HT-29 (cell line): ENCODE results near the gene CDKN3. TPM values are rescaled to one million over a fixed set of nuclear protein-coding genes. Genes with fewer than 3 reads are reported as not detected.
"Not testable (repeated sequence)": the region's sequence is repeated elsewhere in the genome, so short reads cannot be mapped to it uniquely, and the experiment has no call there.

ENCODE experiments used
- DNase-seq: peaks from one replicate; pipeline ENCODE4 v3.0.0-alpha.2; 2015; ENCODE audit warnings: low spot score
- total RNA-seq: library from RNA; depleted of rRNA; stranded (reverse); fragments of >200 nt; shearing (Covaris generic); gene quantifications from 2 replicates; pipeline ENCODE4 v1.2.3, GENCODE V29; 2014

Gene CDKN3
- total RNA-seq, 1 experiment from 2014 or later, result 28.7 TPM

DNA sequence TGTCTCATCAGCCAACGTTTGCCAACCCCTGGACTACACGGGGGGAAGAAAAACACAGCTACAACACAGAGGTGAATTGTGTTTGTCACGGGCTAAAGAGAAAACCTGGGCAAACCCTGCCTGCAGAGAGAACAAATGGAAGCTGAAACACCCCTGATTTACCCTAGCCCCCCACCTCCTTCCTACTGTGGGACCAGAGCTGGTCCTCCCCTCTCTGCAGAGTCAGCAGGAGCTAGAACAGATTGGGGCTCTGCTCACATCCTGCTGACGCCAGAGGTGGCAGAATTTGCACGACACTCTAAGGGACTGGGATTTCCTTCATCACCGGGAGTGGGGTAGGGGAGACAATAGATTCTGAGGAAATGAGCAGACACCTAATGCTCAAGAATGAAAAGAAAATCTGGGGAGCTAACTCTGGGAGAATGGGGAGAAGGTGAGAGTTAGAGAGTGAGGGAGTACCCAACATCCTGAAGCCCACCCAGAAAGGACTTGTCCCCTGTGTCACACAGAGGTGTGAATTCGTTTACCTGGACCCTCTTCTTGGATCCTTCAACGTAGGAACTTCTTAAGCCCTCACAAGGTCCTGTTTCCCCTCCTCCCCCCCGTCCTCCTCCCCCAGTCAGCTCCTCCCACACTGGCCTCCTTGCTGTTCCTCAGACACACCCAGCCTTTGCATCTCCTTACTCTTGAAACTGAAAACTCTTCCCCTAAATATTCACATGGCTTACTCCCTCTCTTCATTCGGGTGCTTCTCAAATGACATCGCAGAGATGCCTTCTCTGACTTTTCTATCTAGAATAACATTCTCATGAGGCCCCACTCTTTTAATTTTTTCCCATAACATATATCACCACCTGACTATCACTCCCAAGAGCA is 26.2 kb upstream of the CDKN3 start:
- DNase-seq, result no peak

GRCh38 chr14:54374117-54374884 is 22.5 kb upstream of the CDKN3 start:
- no peak for DNase-seq

- no peak for DNase-seq
These were observed 19.3 kb upstream of the CDKN3 start for GRCh38 chr14:54377501-54377900.

- DNase-seq, result not testable (repeated sequence)
These were observed 17.9 kb upstream of the CDKN3 start for GRCh38 chr14:54378893-54379292.

- not testable (repeated sequence) for DNase-seq
These were observed 16.2 kb upstream of the CDKN3 start for GRCh38 chr14:54380558-54380957.

DNA sequence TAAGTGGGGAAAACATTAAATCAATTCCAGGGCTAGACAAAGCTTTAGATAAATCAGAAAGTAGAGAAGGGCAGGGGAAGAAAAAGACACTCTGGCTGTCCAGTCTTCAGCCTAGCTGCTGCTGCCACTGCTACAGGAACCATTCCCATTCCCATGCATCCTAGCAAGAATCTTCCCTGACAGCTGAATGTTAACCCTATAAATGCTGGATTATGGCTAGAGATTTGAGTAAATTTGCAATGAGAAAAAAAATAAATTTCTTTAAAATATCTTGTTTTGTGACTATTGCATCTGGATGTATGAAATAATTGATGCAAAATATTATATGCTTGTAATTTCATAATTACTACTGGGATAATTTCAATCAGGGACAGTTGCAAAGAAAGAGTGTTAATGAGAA is 15.0 kb upstream of the CDKN3 start:
- DNase-seq, result no peak

GRCh38 chr14:54383835-54384234 is 13.0 kb upstream of the CDKN3 start:
- DNase-seq, result no peak

GRCh38 chr14:54385556-54385955 is 11.3 kb upstream of the CDKN3 start:
- no peak for DNase-seq

- peak; percentile 15 for DNase-seq
These were observed 9.5 kb upstream of the CDKN3 start for GRCh38 chr14:54387328-54387727.

DNA sequence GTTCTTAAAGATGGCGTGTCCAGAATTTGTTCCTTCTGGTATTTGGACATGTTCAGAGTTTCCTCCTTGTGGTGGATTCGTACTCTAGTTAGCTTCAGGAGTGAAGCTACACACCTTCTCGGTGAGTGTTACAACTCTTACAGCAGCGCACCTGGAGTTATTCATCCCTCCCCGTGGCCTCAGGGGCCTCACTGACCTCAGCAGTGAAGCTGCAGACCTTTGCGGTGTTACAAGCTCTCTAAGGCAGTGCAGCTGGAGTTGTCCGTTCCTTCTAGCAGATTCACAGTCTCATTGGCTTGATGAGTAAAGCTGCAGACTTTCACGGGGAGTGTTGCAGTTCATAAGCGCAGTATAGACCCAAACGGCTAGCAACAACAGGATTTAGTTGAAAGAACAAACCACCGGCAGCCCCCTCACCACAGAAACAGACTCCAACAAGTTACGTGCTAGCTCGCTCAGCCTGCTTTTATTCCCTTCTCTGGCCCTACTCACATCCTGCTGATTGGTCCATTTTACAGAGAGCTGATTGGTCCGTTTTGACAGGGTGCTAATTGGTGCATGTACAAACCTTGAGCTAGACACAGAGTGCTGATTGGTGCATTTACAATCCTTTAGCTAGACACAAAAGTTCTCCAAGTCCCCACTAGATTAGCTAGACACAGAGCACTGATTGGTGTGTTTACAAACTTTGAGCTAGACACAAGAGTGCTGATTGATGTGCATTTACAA is 4.5 kb upstream of the CDKN3 start:
- no peak for DNase-seq

GRCh38 chr14:54392986-54393884 is 3.6 kb upstream of the CDKN3 start:
- not testable (repeated sequence) for DNase-seq

- DNase-seq, result no peak
These were observed 2.2 kb upstream of the CDKN3 start for GRCh38 chr14:54394596-54394995.

GRCh38 chr14:54395284-54395683 is 1.5 kb upstream of the CDKN3 start:
- no peak for DNase-seq

DNA sequence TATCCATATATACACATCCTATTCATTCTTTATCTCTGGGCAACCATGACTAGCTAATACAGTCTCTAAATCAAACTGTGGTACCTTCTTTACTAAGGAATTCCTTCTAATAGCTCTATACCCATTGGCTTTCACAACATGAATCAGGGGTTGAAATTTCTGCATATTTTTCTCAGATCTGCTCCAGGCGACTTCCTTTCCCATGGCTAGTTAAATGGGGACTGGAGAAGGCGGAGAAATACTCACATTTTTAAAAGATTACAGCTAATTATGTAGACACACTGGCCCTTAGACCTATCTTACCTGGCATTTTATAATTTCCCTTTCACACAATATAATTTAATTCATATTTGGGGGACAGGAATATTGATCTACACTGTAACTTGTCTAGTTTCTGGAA is 1.1 kb upstream of the CDKN3 start:
- DNase-seq, result no peak

- DNase-seq, result no peak
These were observed 669 bp upstream of the CDKN3 start for GRCh38 chr14:54396183-54396492.

GRCh38 chr14:54399560-54399959 is 2.8 kb downstream of the CDKN3 start:
- DNase-seq, result no peak

- not testable (repeated sequence) for DNase-seq
These were observed 6.7 kb downstream of the CDKN3 start for GRCh38 chr14:54403401-54404005.

- no peak for DNase-seq
These were observed 13.4 kb downstream of the CDKN3 start for GRCh38 chr14:54410215-54410614.

GRCh38 chr14:54411371-54411770 is 14.6 kb downstream of the CDKN3 start:
- DNase-seq, result no peak

DNA sequence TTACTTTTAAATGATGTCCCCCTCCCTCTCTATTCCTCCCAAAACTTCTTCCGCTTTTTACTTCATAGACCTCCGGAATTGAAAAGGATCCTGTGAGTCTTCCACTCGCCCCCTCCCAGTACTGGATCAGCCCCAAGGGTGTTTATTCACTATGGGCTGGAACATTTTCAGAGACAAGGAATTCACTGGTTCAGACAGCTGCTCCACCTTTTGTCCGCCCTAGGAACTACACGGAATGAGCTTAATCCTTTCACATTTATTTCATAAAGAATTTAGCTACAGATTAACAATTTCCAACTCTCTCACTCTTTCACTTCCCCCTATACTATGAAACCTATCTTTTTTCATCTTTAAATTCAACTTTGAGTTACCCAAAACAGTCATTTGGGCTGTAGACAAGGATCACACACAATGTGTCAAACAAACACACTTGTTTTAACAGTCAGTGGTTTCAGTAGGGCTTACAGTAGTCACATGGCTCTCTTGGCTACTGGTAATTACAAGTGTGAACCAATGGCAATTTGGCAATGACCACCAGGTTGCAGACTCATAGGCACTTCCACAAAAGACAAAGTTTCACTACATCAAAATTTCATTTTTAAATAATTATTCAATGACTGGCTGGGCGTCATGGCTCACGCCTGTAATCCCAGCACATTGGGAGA is 23.8 kb downstream of the CDKN3 start:
- DNase-seq, result peak; percentile 66
